Measurements from ENCODE around the gene ZNF280B.
"Not testable (repeated sequence)": the region's sequence is repeated elsewhere in the genome, so short reads cannot be mapped to it uniquely, and the experiment has no call there.

The ZNF280B gene

DNA sequence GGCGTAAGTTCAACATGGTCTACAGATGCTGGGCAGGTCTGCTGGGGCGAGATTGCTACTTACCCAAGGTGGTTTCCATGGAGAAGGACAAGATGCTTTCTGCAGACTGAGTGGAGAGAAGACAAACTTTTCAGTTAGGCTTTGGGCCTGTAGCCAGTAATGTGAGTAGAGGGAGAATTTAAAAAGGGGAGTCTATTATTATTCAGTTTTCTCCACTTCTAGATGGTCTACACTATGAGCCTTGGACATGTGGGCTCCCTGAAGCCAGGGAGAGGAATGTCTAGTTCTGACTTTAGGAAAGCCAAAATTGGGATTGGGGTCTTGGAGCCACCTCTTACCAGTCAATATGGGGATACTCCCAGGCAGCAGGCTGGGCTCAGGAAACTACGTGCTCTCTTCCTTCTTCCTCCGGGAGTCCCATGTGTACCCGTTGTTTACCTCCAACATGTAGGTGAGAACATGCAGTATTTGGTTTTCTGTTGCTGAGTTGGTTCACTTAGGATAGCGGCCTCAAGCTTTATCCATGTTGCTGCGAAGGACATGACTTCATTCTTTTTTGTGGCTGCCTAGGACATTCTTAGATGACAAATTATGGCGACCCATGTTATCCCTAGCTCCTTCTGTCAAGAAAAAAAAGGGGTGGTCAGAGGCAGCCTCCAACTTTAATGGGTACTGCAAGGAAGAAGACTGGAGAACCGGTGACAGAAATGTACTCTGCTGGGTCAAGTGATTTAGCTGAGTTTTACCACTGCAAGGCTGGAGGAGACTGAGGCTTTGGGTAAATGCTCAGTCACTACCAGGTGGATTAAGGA lies 26.3 kb upstream of the ZNF280B start:
- no peak for DNase-seq (ENCODE audit: low spot score)

GRCh38 chr22:22533863-22534262 lies 25.3 kb upstream of the ZNF280B start:
- DNase-seq (ENCODE audit: low spot score), result no peak

DNA sequence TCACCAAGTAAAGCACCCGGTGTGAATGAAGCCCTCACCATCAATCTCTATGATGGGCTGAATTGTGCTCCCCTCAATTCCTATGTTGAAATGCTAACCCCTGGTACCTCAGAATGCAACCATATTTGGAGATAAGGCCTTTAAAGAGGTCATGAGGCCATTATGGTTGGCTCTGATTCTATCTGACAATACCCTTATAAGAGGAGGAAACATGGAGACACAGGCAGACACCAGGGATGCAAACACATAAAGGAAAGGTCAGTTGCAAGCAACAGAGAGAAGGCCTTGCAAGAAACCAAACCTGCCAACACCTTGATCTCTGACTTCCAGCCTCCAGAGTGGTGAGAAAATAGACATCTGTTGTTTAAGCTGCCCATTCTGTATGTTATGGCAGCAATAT lies 24.9 kb upstream of the ZNF280B start:
- DNase-seq (ENCODE audit: low spot score), result no peak

- not testable (repeated sequence) for DNase-seq (ENCODE audit: low spot score)
Observed at GRCh38 chr22:22532547-22533071, 24.1 kb upstream of the ZNF280B start.

- DNase-seq (ENCODE audit: low spot score), result no peak
Observed at GRCh38 chr22:22531770-22532546, 23.4 kb upstream of the ZNF280B start.

- no peak for DNase-seq (ENCODE audit: low spot score)
Observed at GRCh38 chr22:22528780-22529179, 20.2 kb upstream of the ZNF280B start.

DNA sequence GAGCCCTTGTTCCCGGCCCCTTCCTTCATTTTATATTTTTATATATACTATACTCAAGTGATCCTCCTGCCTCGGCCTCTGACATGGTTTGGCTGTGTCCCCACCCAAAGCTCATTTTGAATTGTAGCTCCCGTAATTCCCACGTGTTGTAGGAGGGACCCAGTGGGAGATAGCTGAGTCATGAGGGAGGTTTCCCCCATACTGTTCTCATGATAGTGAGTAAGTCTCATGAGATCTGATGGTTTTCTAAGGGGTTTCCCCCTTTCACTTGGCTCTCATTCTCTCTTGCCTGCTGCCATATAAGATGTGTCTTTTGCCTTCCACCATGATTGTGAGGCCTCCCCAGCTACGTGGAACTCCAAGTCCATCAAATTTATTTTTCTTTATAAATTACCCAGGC lies 18.8 kb upstream of the ZNF280B start:
- DNase-seq (ENCODE audit: low spot score), result no peak

GRCh38 chr22:22526125-22526912 lies 17.8 kb upstream of the ZNF280B start:
- DNase-seq (ENCODE audit: low spot score), result no peak

DNA sequence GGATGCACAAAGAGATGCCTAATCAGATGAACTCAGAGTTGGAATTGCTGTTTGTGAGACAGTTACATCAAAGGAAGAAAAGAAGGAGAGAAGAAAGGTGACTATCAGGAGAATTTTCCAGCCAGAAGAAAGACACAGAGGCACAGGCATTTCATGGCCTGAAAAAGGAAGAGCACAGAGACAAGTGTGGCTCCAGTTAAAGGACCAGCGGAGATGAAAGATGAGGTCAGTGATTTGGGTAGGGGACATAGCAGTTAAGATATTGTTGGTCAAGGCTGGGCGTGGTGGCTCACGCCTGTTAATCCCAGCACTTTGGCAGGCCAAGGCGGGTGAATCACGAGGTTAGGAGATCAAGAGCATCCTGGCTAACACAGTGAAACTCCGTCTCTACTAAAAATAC lies 15.0 kb upstream of the ZNF280B start:
- no peak for DNase-seq (ENCODE audit: low spot score)

DNA sequence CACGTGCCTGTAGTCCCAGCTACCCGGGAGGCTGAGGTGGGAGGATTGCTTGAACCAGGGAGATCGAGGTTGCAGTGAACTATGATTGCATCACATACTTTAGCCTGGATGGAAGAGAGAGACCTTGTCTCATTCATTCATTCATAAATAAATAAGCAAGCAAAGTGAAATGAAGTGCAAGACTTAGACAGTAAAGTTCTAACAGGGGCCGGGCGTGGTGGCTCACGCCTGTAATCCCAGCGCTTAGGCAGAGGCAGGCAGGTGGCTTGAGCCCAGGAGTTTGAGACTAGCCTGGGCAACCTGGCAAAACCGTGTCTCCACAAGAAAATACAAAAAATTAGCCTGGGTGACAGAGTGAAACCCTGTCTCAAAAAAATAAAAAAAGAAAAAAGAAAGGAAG lies 13.1 kb upstream of the ZNF280B start:
- DNase-seq (ENCODE audit: low spot score), result no peak

DNA sequence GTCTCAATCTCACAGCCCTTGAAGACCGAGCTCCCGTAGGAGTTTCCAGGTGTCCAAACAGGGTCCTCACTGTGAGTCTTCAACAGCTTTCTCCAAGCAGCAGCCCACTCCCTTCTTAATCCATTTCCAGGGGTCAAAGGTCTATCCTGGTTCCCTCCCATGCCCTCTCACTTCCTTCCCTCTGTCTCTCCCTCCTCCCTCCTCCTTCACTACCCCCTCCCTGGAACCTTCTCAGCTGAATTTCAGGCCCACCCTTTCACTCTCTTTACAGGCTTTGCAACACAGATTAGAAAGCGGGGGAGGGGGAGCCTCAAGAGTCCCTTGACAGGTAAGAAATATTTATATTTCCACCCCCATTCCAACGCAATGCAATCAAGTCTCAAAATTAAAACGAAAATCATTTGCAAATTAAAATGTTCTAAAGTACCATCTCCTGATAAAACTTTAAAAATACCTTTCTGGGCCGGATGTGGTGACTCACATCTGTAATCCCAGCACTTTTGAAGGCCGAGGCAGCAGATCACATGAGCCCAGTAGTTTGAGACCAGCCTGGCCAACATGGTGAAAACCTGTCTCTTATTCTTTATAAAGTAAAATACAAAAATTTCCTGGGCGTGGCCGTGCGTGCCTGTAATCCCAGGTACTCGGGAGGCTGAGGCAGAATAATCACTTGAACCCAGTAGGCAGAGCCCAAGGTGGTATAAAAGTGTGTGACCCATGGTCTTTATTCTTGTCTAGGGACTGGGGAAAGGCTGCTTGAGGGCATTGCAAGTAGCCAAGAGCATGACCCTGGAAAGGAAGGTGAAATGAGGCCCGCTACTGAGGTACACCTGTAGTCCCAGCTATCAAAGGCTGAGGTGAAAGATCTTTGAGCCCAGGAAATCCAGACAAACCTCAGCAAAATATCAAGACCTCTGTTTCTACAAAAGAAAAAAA lies 12.4 kb upstream of the ZNF280B start:
- no peak for DNase-seq (ENCODE audit: low spot score)

GRCh38 chr22:22520020-22520656 lies 11.6 kb upstream of the ZNF280B start, which contains the start of gene ZNF280A:
TSS of gene ZNF280A (minus strand) at chr22:22520270. CDS start at chr22:22515630, 4,640 bp downstream.
- DNase-seq (ENCODE audit: low spot score), result peak; percentile 10

DNA sequence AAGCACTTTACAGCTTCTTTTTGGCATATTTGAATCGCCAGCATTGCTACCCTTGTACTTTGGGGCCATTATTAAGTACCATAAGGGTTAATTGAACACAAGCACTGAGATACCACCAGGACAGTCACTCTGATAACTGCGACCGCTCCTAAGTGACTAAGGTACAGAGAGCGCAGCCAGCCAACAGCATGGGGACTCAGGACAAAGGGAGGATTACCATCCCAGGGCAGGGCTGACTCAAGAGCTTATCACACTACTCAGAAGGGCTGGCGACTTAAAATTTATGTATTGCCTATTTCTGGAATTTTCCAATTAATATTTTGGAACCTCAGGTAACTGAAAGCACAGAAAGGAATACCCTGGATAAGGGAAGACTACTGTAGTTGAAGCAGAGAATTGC lies 11.0 kb upstream of the ZNF280B start:
- no peak for DNase-seq (ENCODE audit: low spot score)

GRCh38 chr22:22516992-22517391 lies 8.4 kb upstream of the ZNF280B start:
- no peak for DNase-seq (ENCODE audit: low spot score)

GRCh38 chr22:22515890-22516289 lies 7.3 kb upstream of the ZNF280B start:
- DNase-seq (ENCODE audit: low spot score), result no peak

DNA sequence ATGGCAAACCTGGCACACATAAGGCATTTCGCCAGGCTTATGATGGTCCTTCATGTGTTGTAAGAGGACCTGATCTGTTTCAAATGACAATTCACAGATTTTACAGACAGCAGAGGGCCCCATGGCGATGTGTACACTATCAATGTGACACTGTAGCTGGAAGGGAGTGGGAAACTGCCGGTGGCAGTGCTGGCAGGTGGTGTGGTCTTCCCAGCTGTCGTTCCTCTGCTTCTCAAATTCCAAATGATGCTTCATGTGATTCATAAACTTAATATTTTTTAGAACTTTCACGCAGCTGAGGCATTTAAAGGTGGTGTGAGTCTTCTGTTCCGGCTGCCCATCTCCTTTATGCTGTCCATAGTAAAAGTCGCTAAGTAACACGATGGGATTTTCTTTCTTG lies 5.9 kb upstream of the ZNF280B start:
- not testable (repeated sequence) for DNase-seq (ENCODE audit: low spot score)

DNA sequence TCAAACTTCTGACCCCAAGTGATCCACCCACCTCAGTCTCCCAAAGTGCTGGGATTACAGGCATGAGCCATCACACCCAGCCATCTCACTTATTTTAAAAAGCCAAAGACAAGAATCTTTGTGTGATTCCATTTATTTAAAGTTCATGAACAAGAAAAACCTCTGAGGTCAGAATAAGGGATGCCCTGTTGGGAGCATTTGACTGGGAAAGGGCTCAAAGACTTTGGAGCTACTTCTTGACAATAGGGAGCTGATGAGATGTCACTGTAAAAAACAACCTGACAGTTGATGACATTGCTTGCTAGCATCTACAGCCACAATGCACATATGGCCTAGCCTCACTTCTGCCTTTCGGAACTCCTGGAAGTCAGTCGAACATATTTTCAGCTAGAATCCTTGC lies 5.1 kb upstream of the ZNF280B start:
- no peak for DNase-seq (ENCODE audit: low spot score)

GRCh38 chr22:22512951-22513350 lies 4.4 kb upstream of the ZNF280B start:
- DNase-seq (ENCODE audit: low spot score), result no peak

DNA sequence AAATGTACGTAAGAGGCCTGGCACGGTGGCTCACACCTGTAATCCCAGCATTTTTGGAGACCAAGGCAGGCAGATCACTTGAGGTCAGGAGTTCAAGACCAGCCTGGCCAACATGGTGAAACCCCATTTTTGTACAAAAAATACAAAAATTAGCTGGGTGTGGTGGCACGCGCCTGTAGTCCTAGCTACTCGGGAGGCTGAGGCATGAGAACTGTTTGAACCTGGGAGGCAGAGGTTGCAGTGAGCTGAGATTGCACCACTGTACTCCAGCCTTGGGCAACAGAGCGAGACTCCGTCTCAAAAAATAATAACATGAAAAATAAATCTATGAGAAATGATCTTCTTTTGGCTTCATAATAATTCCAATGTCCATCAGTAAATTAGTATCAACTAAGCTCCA lies 2.3 kb upstream of the ZNF280B start:
- not testable (repeated sequence) for DNase-seq (ENCODE audit: low spot score)

- not testable (repeated sequence) for DNase-seq (ENCODE audit: low spot score)
Observed at GRCh38 chr22:22509912-22510311, 1.4 kb upstream of the ZNF280B start.

Measured in AG08395 (cell line).